Activated T-helper 2 cell treated with anti-CD3 and anti-CD28 coated beads, Interferon-gamma antibody, Interleukin-2, Interleukin-4, amounts not matched to agents 10 μg/mL and 5 μg/mL and 100 μg/mL, durations not matched to agents 14 hours and 24 hours and 36 hours (primary cell): ENCODE results near the gene LRCH2. TPM values are rescaled to one million over a fixed set of nuclear protein-coding genes. Genes with fewer than 3 reads are reported as not detected.

Experiments used
- DNase-seq: peaks from one replicate; pipeline ENCODE4 v3.0.0; 2021; ENCODE audit warnings: low spot score
- H3K27ac Mint-ChIP-seq: one replicate; pipeline ENCODE4 v1.8.0; 2021; ENCODE audit warnings: mixed read lengths
- H3K27me3 Mint-ChIP-seq: one replicate; pipeline ENCODE4 v1.8.0; 2021; ENCODE audit warnings: low read depth, mixed read lengths
- H3K36me3 Mint-ChIP-seq: one replicate; pipeline ENCODE4 v1.8.0; 2021; ENCODE audit warnings: low read depth, mixed read lengths
- H3K4me1 Mint-ChIP-seq: one replicate; pipeline ENCODE4 v1.8.0; 2021; ENCODE audit warnings: low read depth, mixed read lengths
- H3K4me3 Mint-ChIP-seq: one replicate; pipeline ENCODE4 v1.8.0; 2021; ENCODE audit warnings: low read depth, mild to moderate bottlenecking, moderate library complexity, mixed read lengths
- H3K9me3 Mint-ChIP-seq: one replicate; pipeline ENCODE4 v1.8.0; 2021; ENCODE audit warnings: mixed read lengths
- intact Hi-C: fragments of 100-400 bp; cut with micrococcal nuclease; formaldehyde crosslinking; loops from one replicate; pipeline ENCODE4 v1.15.1; 2023
- total RNA-seq: library from RNA; stranded (reverse); gene quantifications from 2 replicates; pipeline ENCODE4 v1.2.3, GENCODE V29; 2022

The LRCH2 gene
- total RNA-seq, 1 donor from 2014 or later: not detected

DNA sequence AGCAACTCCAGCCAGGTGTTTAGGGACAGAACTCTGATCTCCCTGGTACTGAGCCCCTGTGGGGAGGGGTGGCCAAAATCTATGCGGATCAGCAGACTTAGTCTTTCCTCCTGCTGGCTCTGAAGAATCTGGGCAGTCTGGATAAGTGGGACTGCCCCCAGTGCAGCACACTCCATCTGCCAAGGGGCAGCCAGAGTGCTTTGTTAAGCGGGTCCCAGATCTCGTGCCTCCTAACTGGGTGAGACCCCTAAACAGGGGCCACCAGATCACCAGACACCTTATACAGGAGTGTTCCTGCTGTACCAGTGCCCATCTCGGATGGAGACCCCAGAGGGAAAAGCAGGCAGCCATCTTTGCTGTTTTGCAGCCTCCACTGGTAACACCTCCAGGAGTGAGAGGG is 135.0 kb downstream of the LRCH2 start:
- Mint-ChIP-seq H3K9me3 (peaks cover 19% of the 10 kb centered on the region), H3K27ac (no peak overlapping the region), H3K4me1 (no peaks in the 10 kb centered on the region), H3K36me3 (no peaks in the 10 kb centered on the region), H3K4me3 (no peak overlapping the region), H3K27me3 (no peaks in the 10 kb centered on the region)
- intact Hi-C loops: no loop called here
- DNase-seq: no peak

DNA sequence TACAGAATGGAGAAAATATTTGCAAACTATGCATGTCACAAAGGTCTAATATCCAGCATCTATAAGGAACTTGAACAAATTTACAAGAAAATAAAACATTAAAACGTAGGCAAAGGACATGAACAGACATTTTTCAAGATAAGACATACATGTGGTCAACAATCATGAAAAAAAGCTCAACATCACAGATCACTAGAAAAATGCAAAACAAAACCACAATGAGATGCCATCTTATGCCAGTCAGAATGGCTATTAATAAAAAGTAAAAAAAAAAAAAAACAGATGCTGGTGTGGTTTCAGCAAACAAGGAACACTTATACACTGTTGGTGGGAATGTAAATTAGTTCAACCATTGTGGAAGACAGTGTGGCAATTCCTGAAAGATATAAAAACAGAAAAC is 140.7 kb downstream of the LRCH2 start:
- no peak overlapping the region for H3K4me3 Mint-ChIP-seq
- H3K27ac Mint-ChIP-seq: no peak overlapping the region
- no peaks in the 10 kb centered on the region for H3K27me3 Mint-ChIP-seq
- H3K9me3 Mint-ChIP-seq: peaks cover 4% of the 10 kb centered on the region
- no peaks in the 10 kb centered on the region for H3K36me3 Mint-ChIP-seq
- intact Hi-C loops: no loop called here
- H3K4me1 Mint-ChIP-seq: no peaks in the 10 kb centered on the region
- no peak for DNase-seq

DNA sequence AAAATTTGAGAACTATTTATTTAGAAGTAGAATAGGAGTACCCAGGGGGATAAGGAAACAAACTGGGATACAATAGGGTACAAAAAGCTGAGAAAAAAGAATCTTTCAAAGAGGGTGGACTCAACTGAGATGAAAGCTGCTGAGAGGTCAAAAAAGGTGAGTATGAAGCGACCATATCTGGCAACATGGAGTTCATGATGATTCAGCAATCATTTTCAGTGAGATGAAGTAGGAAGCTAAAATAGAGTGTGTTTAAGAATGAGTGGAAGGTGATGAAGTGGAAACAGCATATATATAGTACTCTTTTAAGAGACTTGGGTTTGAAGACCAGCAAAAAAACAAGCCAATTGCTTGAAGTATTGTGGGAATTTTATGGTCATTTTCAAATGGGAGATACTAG is 144.5 kb downstream of the LRCH2 start:
- Mint-ChIP-seq H3K4me3 (no peak overlapping the region), H3K4me1 (no peaks in the 10 kb centered on the region), H3K9me3 (peaks cover 5% of the 10 kb centered on the region), H3K27me3 (no peaks in the 10 kb centered on the region), H3K27ac (no peak overlapping the region), H3K36me3 (no peaks in the 10 kb centered on the region)
- no peak for DNase-seq
- intact Hi-C loops: no loop called here

DNA sequence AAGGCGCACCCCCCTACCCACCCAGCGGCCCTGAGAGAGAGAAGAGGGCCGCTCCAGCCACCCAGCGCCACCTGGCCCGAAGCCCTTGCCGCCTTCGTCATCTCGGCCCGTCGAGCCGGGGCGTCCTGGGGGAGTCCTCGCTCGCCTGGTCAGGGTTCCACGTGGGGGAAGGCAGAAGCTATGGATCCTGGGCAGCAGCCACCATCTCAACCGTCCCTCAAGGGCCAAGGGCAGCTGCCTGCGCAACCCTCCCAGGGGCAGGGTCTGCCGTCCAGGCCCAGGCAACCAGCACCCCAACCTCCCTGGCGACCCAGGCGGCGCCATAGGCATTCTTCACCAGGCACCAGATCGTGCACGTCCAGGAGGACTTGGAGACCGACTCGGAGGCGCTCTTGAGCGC is 165.0 kb downstream of the LRCH2 start:
- Mint-ChIP-seq H3K4me3 (no peak overlapping the region), H3K4me1 (no peaks in the 10 kb centered on the region), H3K27ac (no peak overlapping the region), H3K27me3 (no peaks in the 10 kb centered on the region), H3K36me3 (no peaks in the 10 kb centered on the region), H3K9me3 (peaks cover 13% of the 10 kb centered on the region)
- intact Hi-C loops: no loop called here
- DNase-seq: no peak

DNA sequence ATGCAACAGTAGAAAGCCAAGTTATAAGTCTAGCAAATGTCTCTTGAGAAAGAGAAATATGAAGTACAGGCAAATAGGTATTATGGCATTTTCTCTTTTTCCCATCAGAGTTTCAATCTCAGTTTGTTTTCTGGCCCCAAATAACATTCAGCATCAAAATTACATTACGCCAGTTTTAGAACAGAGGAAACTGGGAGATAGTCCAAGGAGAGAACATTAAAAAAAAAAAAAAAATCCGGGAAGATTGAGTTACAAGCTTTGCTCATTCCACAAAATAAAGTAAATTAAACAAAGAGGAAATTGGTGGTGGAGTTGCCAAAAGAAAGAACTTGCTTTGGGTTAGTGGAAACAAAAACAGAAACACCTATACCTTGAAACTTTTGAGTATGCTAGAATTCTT is 166.1 kb downstream of the LRCH2 start:
- Mint-ChIP-seq H3K27me3 (no peaks in the 10 kb centered on the region), H3K36me3 (no peaks in the 10 kb centered on the region), H3K4me1 (no peaks in the 10 kb centered on the region), H3K9me3 (peaks cover 13% of the 10 kb centered on the region), H3K27ac (no peak overlapping the region), H3K4me3 (no peak overlapping the region)
- intact Hi-C loops: no loop called here
- DNase-seq: no peak

DNA sequence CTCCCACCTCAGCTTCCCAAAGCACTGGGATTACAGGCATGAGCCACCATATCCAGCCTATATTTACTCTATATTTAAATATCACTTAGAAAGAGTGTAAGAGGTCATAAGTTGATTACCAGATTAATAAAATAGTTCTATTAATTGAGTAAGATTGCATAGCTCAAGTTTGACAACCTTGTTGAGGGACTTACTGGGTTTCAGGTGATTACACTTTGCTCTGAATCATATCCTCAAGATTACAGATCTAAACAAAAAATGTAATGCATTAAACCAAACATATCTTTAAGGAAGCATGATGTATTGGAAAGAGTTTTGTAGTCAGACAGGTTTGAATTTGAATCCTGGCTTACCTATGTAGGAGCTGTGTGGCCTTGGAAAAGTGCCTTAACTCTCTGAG is 168.6 kb downstream of the LRCH2 start:
- Mint-ChIP-seq H3K4me1 (no peaks in the 10 kb centered on the region), H3K4me3 (no peak overlapping the region), H3K27ac (no peak overlapping the region), H3K27me3 (no peaks in the 10 kb centered on the region), H3K36me3 (no peaks in the 10 kb centered on the region), H3K9me3 (peaks cover 15% of the 10 kb centered on the region)
- intact Hi-C loops: no loop called here
- DNase-seq: no peak

Other genes with a start within 250 kb of the LRCH2 start
- not detected in 2 replicates for gene IL13RA2, start 216.5 kb downstream of the LRCH2 start, total RNA-seq
- gene RBMXL3, start 44.7 kb downstream of the LRCH2 start, total RNA-seq: not detected in 2 replicates
- gene LUZP4, start 55.6 kb upstream of the LRCH2 start, total RNA-seq: not detected in 2 replicates